ENCODE data around the gene ALG2.

Gene ALG2

GRCh38 chr9:99253134-99253533, 31.4 kb upstream of the ALG2 start:
- no peaks in the 10 kb centered on the region for H3K9me3 ChIP-seq (ENCODE audit: control insufficient read depth, insufficient read depth, low read depth, low read length)
- no peaks in the 10 kb centered on the region for H3K4me1 ChIP-seq (ENCODE audit: control insufficient read depth, insufficient read depth, low read length)
- no peak overlapping the region for H3K27ac ChIP-seq (ENCODE audit: extremely low read depth, low read depth, low read length)
- CTCF ChIA-PET: no interaction called here
- TF ChIP-seq BCL11A (tag by site-specific recombination; IDR thresholded peaks at IDR 0.05; ENCODE audit: low read depth) (no peak), ZNF391 (tag by site-specific recombination; IDR thresholded peaks at IDR 0.05; ENCODE audit: borderline replicate concordance, low read depth) (no peak), ZNF600 (tag by site-specific recombination; IDR thresholded peaks at IDR 0.05) (no peak), ZNF76 (tag by site-specific recombination; IDR thresholded peaks at IDR 0.05; ENCODE audit: borderline replicate concordance, low read depth) (no peak)
- POLR2A ChIA-PET: no interaction called here
- H3K36me3 ChIP-seq (ENCODE audit: control insufficient read depth in 2 of 2, insufficient read depth in 1 of 2, low read length in 2 of 2): no peaks in the 10 kb centered on the region
- no peak overlapping the region for H3K4me3 ChIP-seq (ENCODE audit: low read depth, low read length)

- no peak overlapping the region for H3K27ac ChIP-seq (ENCODE audit: extremely low read depth, low read depth, low read length)
- no peak overlapping the region for H3K4me3 ChIP-seq (ENCODE audit: low read depth, low read length)
- ChIA-PET CTCF (interaction anchor here (0.8 kb wide), 1 partner anchor 18 kb away, joined by 3 read pairs; no protein-coding TSS in a partner anchor), POLR2A (no interaction called here)
- H3K4me1 ChIP-seq (ENCODE audit: control insufficient read depth, insufficient read depth, low read length): no peaks in the 10 kb centered on the region
- H3K9me3 ChIP-seq (ENCODE audit: control insufficient read depth, insufficient read depth, low read depth, low read length): no peaks in the 10 kb centered on the region
- TF ChIP-seq ZSCAN5A (tag by site-specific recombination; IDR thresholded peaks at IDR 0.05): no peak
- no peak for TF ChIP-seq ZNF692 (tag by site-specific recombination; IDR thresholded peaks at IDR 0.05)
- TF ChIP-seq ZNF610 (tag by site-specific recombination; IDR thresholded peaks at IDR 0.05; ENCODE audit: borderline replicate concordance): no peak
- TF ChIP-seq BCL11B (tag by site-specific recombination; IDR thresholded peaks at IDR 0.05; ENCODE audit: low read depth): no peak
- no peak for TF ChIP-seq ZNF23 (tag by site-specific recombination; IDR thresholded peaks at IDR 0.05; ENCODE audit: borderline replicate concordance)
- TF ChIP-seq FEZF1 (tag by site-specific recombination; IDR thresholded peaks at IDR 0.05): no peak
- no peak for TF ChIP-seq ZNF133 (tag by site-specific recombination; IDR thresholded peaks at IDR 0.05)
- no peak for TF ChIP-seq ZBTB8A (tag by site-specific recombination; IDR thresholded peaks at IDR 0.05)
- no peak for TF ChIP-seq ZNF350 (tag by site-specific recombination; IDR thresholded peaks at IDR 0.05)
- TF ChIP-seq ZNF510 (tag by site-specific recombination; IDR thresholded peaks at IDR 0.05; ENCODE audit: insufficient replicate concordance): no peak
- TF ChIP-seq PRDM2 (tag by site-specific recombination; IDR thresholded peaks at IDR 0.05; ENCODE audit: borderline replicate concordance): no peak
- no peak for TF ChIP-seq ZFHX2 (tag by site-specific recombination; conservative IDR thresholded peaks at IDR 0.05)
- no peak for TF ChIP-seq RBAK (tag by site-specific recombination; IDR thresholded peaks at IDR 0.05)
- TF ChIP-seq ZNF274 (IDR thresholded peaks at IDR 0.05; ENCODE audit: low read length): no peak
- no peak for TF ChIP-seq ZNF274 (tag by site-specific recombination; IDR thresholded peaks at IDR 0.05; ENCODE audit: borderline replicate concordance)
- no peak for TF ChIP-seq ZBTB26 (tag by site-specific recombination; optimal IDR thresholded peaks at IDR 0.05)
- no peak for TF ChIP-seq AEBP2 (tag by site-specific recombination; IDR thresholded peaks at IDR 0.05; ENCODE audit: borderline replicate concordance)
- no peak for TF ChIP-seq ZNF48 (tag by site-specific recombination; IDR thresholded peaks at IDR 0.05)
- TF ChIP-seq OVOL3 (tag by site-specific recombination; IDR thresholded peaks at IDR 0.05): no peak
- TF ChIP-seq IKZF3 (tag by site-specific recombination; IDR thresholded peaks at IDR 0.05): no peak
- no peaks in the 10 kb centered on the region for H3K36me3 ChIP-seq (ENCODE audit: control insufficient read depth in 2 of 2, insufficient read depth in 1 of 2, low read length in 2 of 2)
These were observed 29.4 kb upstream of the ALG2 start for GRCh38 chr9:99251157-99251556.
